Astrocyte (in vitro differentiated cells and primary cell): ENCODE data around the gene PDK3. TPM values are rescaled to one million over a fixed set of nuclear protein-coding genes. Genes with fewer than 3 reads are reported as not detected.
A peak's percentile ranks its signal among the peaks of the same experiment; 100 is the strongest.

Source experiments
- DNase-seq: peaks from one replicate; pipeline ENCODE4 v3.0.0-alpha.2; 2010; ENCODE audit warnings: low read depth
- FAIRE-seq: peaks from 2 replicates; lab custom pipeline; 2011; peaks lifted over from hg19 to GRCh38; lab: Jason Lieb, UNC
- H2AFZ ChIP-seq: 2 replicates; pipeline ENCODE4 v1.6.0; 2012; ENCODE audit warnings: low read depth, low read length, inconsistent platforms
- H3K27ac ChIP-seq: 2 replicates; pipeline ENCODE4 v1.5.1; 2011; ENCODE audit warnings: low read depth, low read length, inconsistent platforms
- H3K27me3 ChIP-seq: 2 replicates; pipeline ENCODE4 v1.6.0; 2011; ENCODE audit warnings: low read length, inconsistent platforms; ENCODE audit not compliant: insufficient read depth
- H3K36me3 ChIP-seq: 2 replicates; pipeline ENCODE4 v1.5.1; 2011; ENCODE audit warnings: low read length, inconsistent platforms; ENCODE audit not compliant: insufficient read depth
- H3K4me1 ChIP-seq: 2 replicates; pipeline ENCODE4 v1.5.1; 2011; ENCODE audit warnings: low read length, inconsistent platforms; ENCODE audit not compliant: insufficient read depth
- H3K4me2 ChIP-seq: 2 replicates; pipeline ENCODE4 v1.6.0; 2012; ENCODE audit warnings: low read length, inconsistent platforms
- H3K4me3 ChIP-seq: 2 replicates; pipeline ENCODE4 v1.5.1; 2011; ENCODE audit warnings: low read depth, mild to moderate bottlenecking, low read length, inconsistent platforms; ENCODE audit not compliant: insufficient read depth
- H3K79me2 ChIP-seq: 2 replicates; pipeline ENCODE4 v1.6.0; 2012; ENCODE audit warnings: mild to moderate bottlenecking, low read length, inconsistent platforms; ENCODE audit not compliant: insufficient read depth
- H3K9ac ChIP-seq: 2 replicates; pipeline ENCODE4 v1.6.0; 2012; ENCODE audit warnings: mild to moderate bottlenecking, low read length, inconsistent platforms
- H3K9me3 ChIP-seq: 2 replicates; pipeline ENCODE4 v1.5.1; 2012; ENCODE audit warnings: low read depth, mild to moderate bottlenecking, low read length, inconsistent platforms; ENCODE audit not compliant: insufficient read depth
- H4K20me1 ChIP-seq: 2 replicates; pipeline ENCODE4 v1.6.0; 2012; ENCODE audit warnings: low read length, inconsistent platforms; ENCODE audit not compliant: insufficient read depth
- H3K27ac Mint-ChIP-seq: one replicate; pipeline ENCODE4 v1.8.0; 2021; ENCODE audit warnings: mild to moderate bottlenecking, mixed read lengths; ENCODE audit not compliant: unreplicated experiment
- H3K27me3 Mint-ChIP-seq: one replicate; pipeline ENCODE4 v1.8.0; 2021; ENCODE audit warnings: low read depth, mixed read lengths; ENCODE audit not compliant: unreplicated experiment
- H3K36me3 Mint-ChIP-seq: one replicate; pipeline ENCODE4 v1.8.0; 2021; ENCODE audit warnings: low read depth, mixed read lengths; ENCODE audit not compliant: unreplicated experiment
- H3K4me1 Mint-ChIP-seq: one replicate; pipeline ENCODE4 v1.8.0; 2021; ENCODE audit warnings: low read depth, mixed read lengths; ENCODE audit not compliant: unreplicated experiment
- H3K4me3 Mint-ChIP-seq: one replicate; pipeline ENCODE4 v1.8.0; 2021; ENCODE audit warnings: mild to moderate bottlenecking, moderate library complexity, mixed read lengths; ENCODE audit not compliant: unreplicated experiment
- H3K9me3 Mint-ChIP-seq: one replicate; pipeline ENCODE4 v1.8.0; 2021; ENCODE audit warnings: mild to moderate bottlenecking, mixed read lengths; ENCODE audit not compliant: unreplicated experiment
- CTCF ChIP-seq: IDR thresholded peaks from 2 replicates; pipeline ENCODE4 v1.5.1; 2011; ENCODE audit warnings: low read depth, mild to moderate bottlenecking, inconsistent platforms, low read length, moderate library complexity; ENCODE audit not compliant: insufficient read depth
- EZH2 ChIP-seq: IDR thresholded peaks from 2 replicates; pipeline ENCODE4 v1.6.1; 2012; ENCODE audit warnings: mild to moderate bottlenecking, low read length, inconsistent platforms; ENCODE audit not compliant: insufficient read depth
- total RNA-seq: library from RNA; stranded (reverse); gene quantifications from 2 replicates; pipeline ENCODE4 v1.2.1, GENCODE V29; 2021

Gene PDK3
- total RNA-seq, 1 donor from 2014 or later: 4.6 TPM

GRCh38 chrX:24448762-24449250 lies 16.3 kb upstream of the PDK3 start:
- Histone ChIP-seq H3K4me2 (peak overlapping the region; percentile 44), H3K79me2 (no peaks in the 10 kb centered on the region), H3K9me3 (no peaks in the 10 kb centered on the region), H4K20me1 (no peaks in the 10 kb centered on the region), H3K27ac (peak overlapping the region; percentile 53), H3K4me1 (peaks cover 5% of the 10 kb centered on the region), H3K4me3 (no peak overlapping the region), H3K36me3 (no peaks in the 10 kb centered on the region), H2AFZ (no peak overlapping the region), H3K9ac (peak overlapping the region; percentile 23), H3K27me3 (no peaks in the 10 kb centered on the region)
- no peak overlapping the region for H3K27ac Mint-ChIP-seq
- no peaks in the 10 kb centered on the region for H3K27me3 Mint-ChIP-seq
- no peak overlapping the region for H3K4me3 Mint-ChIP-seq
- no peaks in the 10 kb centered on the region for H3K36me3 Mint-ChIP-seq
- no peak for FAIRE-seq
- H3K4me1 Mint-ChIP-seq: peaks cover 1% of the 10 kb centered on the region
- no peaks in the 10 kb centered on the region for H3K9me3 Mint-ChIP-seq
- TF ChIP-seq EZH2 (no peak), CTCF (no peak)
- DNase-seq: peak; percentile 33

- H3K9me3 ChIP-seq: no peaks in the 10 kb centered on the region
- H4K20me1 ChIP-seq: no peaks in the 10 kb centered on the region
- TF ChIP-seq CTCF (no peak), EZH2 (no peak)
- no peaks in the 10 kb centered on the region for H3K36me3 ChIP-seq
- no peak for DNase-seq
- Mint-ChIP-seq H3K27me3 (no peaks in the 10 kb centered on the region), H3K27ac (no peak overlapping the region), H3K9me3 (no peaks in the 10 kb centered on the region), H3K4me1 (no peaks in the 10 kb centered on the region), H3K4me3 (no peak overlapping the region), H3K36me3 (no peaks in the 10 kb centered on the region)
- no peak overlapping the region for H3K4me3 ChIP-seq
- no peaks in the 10 kb centered on the region for H3K27me3 ChIP-seq
- no peak overlapping the region for H2AFZ ChIP-seq
- FAIRE-seq: peak; percentile 5
- H3K9ac ChIP-seq: no peak overlapping the region
- no peaks in the 10 kb centered on the region for H3K79me2 ChIP-seq
- H3K27ac ChIP-seq: no peak overlapping the region
- H3K4me2 ChIP-seq: no peak overlapping the region
- H3K4me1 ChIP-seq: no peaks in the 10 kb centered on the region
Observed at GRCh38 chrX:24463077-24463476, 2.0 kb upstream of the PDK3 start.

- Mint-ChIP-seq H3K36me3 (no peaks in the 10 kb centered on the region), H3K9me3 (no peaks in the 10 kb centered on the region), H3K27me3 (no peaks in the 10 kb centered on the region), H3K4me3 (peak overlapping the region; percentile 85), H3K4me1 (no peaks in the 10 kb centered on the region), H3K27ac (no peak overlapping the region)
- TF ChIP-seq CTCF (no peak), EZH2 (no peak)
- H4K20me1 ChIP-seq: no peaks in the 10 kb centered on the region
- no peak for DNase-seq
- H2AFZ ChIP-seq: peak overlapping the region; percentile 80
- H3K9me3 ChIP-seq: no peaks in the 10 kb centered on the region
- H3K4me1 ChIP-seq: no peaks in the 10 kb centered on the region
- peak overlapping the region; percentile 71 for H3K4me3 ChIP-seq
- peak overlapping the region; percentile 90 for H3K4me2 ChIP-seq
- no peaks in the 10 kb centered on the region for H3K79me2 ChIP-seq
- no peaks in the 10 kb centered on the region for H3K27me3 ChIP-seq
- no peaks in the 10 kb centered on the region for H3K36me3 ChIP-seq
- H3K9ac ChIP-seq: peak overlapping the region; percentile 71
- FAIRE-seq: no peak
- no peak overlapping the region for H3K27ac ChIP-seq
Observed at GRCh38 chrX:24464498-24464835, 619 bp upstream of the PDK3 start.
